HG03039 (cell line): ENCODE data around the gene LDB1.

Source experiments
- ATAC-seq: cut with Tn5 transposase; IDR thresholded peaks from one replicate; pipeline ENCODE4 v1.9.1; 2021; ENCODE audit warnings: mild to moderate bottlenecking, moderate library complexity; ENCODE audit not compliant: unreplicated experiment

LDB1 gene

GRCh38 chr10:102120142-102120990 is at the start of gene LDB1:
Gene LDB1 (minus strand): TSS chr10:102120368. CDS start chr10:102120110, 258 bp downstream.
- peak; percentile 55 for ATAC-seq

GRCh38 chr10:102167861-102168260 is 47.7 kb upstream of the LDB1 start:
- ATAC-seq: no peak

DNA sequence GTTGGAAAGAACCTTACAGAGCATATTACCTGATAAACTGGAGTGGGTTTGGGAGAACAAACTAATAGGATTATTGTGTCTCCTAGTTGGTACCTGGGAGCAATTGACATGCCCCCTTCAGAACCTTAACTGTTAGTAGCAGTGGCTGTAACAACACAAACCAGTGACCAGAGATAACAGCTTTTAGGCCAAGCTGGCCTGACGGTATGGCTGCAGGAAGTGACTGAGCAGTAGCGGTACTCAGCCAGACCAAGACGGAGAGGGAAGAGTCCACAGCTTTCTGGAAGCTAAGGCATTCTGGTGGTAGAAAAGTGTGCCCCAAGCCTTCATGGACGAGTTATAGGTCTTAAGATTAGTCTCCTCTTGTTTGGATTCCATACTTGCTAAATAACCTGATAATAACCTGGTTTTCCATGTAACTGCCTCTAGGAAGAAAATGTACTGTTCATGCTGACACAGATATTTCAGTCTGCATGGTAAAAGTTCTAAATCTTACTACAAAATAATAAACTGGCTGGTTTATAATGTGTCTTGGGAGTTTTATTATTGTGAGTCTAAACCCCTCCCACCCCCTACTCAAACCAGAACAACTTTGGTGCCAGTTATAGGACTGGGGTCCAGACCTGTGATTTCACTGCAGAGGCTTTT is 43.3 kb upstream of the LDB1 start:
- ATAC-seq: no peak

GRCh38 chr10:102159831-102160230 is 39.7 kb upstream of the LDB1 start:
- no peak for ATAC-seq

DNA sequence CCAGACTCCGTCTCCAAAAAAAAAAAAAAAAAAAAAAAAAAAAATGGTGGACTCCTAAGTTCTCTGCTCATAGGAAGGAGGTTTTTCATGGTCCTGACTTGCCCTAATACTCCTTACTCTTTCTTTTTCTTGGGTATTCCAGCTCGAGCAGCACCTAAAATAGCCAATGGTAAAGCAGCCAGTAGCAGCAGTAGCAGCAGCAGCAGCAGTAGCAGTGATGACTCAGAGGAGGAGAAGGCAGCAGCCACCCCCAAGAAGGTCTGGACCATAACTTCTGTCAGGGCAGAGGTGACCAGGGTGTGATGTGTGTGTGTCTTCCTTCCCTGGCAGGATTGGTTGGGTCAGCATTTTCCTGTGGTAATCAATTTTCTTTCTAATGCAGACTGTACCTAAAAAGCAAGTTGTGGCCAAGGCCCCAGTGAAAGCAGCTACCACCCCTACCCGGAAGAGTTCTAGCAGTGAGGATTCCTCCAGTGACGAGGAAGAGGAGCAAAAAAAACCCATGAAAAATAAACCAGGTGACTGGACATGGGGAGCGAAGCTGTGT is 39.0 kb upstream of the LDB1 start:
- no peak for ATAC-seq

- ATAC-seq: no peak
Measured at GRCh38 chr10:102157224-102157623, 37.1 kb upstream of the LDB1 start.

DNA sequence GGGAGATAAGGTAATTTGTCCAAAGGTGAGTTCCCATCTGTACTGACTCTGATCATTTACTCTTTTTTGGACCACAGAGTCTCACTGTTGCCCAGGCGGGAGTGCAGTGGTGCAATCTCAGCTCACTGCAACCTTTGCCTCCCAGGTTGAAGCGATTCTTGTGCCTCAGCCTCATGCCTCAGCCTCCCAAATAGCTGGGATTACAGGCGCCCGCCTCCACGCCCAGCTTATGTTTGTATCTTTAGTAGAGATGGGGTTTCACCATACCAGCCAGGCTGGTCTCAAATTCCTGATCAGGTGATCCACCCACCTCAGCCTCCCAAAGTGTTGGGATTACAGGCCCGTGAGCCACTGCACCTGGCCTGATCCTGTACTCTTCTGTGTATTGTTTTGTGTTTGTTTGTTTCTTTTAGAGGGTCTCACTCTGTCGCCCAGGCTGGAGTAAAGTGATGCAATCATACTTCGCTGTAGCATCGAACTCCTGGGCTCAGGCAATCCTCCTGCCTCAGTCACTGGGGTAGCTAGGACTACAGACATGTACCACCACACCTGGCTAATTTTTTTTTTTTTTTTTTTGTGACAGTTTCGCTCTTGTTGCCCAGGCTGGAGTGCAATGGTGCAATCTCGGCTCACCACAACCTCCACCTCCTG is 34.4 kb upstream of the LDB1 start:
- ATAC-seq: no peak

DNA sequence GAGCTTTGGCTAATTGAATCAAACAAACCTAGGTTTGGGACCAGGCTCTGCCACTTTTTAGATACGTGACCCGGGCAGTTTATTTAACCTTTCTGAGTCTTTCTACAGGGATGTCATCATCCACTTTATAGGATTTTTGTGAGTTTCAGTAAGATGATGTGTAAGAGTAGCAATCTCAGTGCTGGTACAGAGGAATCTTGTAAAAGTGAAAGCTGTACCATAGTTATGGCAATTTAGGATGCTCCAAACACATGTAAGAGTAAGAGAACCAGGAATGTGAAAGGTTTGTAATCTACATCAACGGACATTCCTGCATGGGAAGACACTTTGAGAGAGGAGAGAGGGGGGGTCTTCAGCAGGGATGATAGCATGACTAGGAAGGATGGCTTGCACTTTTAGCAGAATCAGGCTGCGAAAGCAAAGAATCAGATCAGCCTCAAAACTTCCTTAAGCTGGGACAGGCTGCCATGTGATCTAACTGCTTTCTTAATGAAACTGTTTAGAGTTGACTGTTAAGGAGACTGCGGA is 33.0 kb upstream of the LDB1 start:
- ATAC-seq: no peak

GRCh38 chr10:102152545-102152890 is 32.4 kb upstream of the LDB1 start:
- ATAC-seq: peak; percentile 9

- peak; percentile 91 for ATAC-seq
Measured at GRCh38 chr10:102151774-102152544, 31.8 kb upstream of the LDB1 start, which contains the start of gene NOLC1. Gene NOLC1 (plus strand): TSS chr10:102152389. CDS start chr10:102152411, 22 bp downstream.

DNA sequence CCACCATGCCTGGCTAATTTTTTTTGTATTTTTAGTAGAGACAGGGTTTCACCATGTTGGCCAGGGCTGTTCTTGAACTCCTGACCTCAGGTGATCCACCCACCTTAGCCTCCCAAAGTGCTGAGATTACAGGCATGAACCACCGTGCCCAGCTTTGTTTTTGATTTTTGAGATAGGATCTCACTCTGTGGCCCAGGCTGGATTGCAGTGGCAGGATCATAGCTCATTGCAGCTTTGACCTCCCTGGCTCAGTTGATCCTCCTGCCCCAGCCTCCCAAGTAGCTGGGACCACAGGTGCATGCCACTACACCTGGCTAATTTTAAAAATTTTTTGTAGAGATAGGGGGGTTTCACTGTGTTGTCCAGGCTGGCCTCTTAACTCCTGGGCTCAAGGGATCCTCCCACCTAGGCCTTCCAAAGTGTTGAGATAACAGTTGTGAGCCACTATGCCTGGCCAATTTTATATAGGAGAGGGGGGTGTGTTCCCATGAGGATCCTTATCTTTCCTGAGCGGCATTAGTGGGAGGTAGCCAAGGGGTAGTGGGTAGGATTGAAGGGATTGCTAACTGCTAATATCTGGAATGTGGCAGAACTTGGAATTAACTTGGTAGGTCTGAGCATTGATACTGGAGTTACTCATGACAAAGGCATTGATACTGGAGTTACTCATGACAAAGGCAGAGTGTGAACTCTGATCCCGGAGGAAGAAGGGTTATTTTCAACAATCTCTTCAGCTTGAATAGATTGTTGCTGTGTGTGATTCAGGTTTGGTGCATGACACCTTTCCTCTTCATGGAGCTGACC is 31.0 kb upstream of the LDB1 start:
- ATAC-seq: no peak

- no peak for ATAC-seq
Measured at GRCh38 chr10:102148275-102148674, 28.1 kb upstream of the LDB1 start.

GRCh38 chr10:102147561-102147960 is 27.4 kb upstream of the LDB1 start:
- no peak for ATAC-seq

DNA sequence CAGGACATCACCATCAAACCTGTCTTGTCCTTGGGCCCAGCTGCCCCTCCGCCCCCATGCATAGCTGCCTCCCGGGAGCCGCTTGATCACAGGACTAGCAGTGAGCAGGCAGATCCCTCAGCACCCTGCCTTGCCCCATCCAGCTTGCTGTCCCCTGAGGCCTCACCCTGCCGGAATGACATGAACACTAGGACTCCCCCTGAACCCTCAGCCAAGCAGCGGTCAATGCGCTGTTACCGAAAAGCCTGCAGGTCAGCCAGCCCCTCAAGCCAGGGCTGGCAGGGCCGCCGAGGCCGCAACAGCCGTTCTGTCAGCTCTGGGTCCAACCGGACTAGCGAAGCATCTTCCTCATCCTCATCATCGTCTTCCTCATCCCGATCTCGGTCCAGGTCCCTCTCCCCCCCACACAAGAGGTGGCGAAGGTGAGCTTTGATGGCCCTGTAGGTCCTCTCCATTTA is 26.8 kb upstream of the LDB1 start:
- no peak for ATAC-seq

DNA sequence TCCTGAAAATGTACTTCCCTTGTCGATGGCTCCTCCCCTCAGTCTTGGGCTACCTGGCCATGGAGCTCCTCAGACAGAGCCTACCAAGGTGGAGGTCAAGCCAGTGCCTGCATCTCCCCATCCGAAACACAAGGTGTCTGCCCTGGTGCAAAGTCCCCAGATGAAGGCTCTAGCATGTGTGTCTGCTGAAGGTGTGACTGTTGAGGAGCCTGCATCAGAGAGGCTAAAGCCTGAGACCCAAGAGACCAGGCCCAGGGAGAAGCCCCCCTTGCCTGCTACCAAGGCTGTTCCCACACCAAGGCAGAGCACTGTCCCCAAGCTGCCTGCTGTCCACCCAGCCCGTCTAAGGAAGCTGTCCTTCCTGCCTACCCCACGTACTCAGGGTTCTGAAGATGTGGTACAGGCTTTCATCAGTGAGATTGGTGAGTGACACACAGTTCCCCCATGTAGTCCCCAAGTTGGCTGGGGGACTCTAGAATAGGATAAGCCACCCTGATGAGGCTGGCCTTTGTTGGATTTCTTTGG is 21.5 kb upstream of the LDB1 start:
- ATAC-seq: no peak

- ATAC-seq: no peak
Measured at GRCh38 chr10:102140913-102141540, 20.9 kb upstream of the LDB1 start.

- no peak for ATAC-seq
Measured at GRCh38 chr10:102140218-102140617, 20.1 kb upstream of the LDB1 start.

- no peak for ATAC-seq
Measured at GRCh38 chr10:102139281-102140110, 19.3 kb upstream of the LDB1 start.
